Lower leg skin (tissue), 3 donors: ENCODE results near the gene MIF.

Source experiments
- POLR2A ChIP-seq, 2 donors: fragments of 450-650 bp; IDR thresholded peaks; one replicate each; pipeline ENCODE4 v1.6.1; 2016 to 2017; ENCODE audit warnings: antibody characterized with exemption in 2 of 2, mild to moderate bottlenecking in 1 of 2, moderate library complexity in 1 of 2
- TF ChIP-seq, protein P1 (sequence below), 3 donors: fragments of 450-650 bp; IDR thresholded peaks; one replicate each; pipeline ENCODE4 v1.5.1; 2016; ENCODE audit warnings: antibody characterized with exemption in 3 of 3, mild to moderate bottlenecking in 3 of 3, moderate library complexity in 2 of 3

DNA sequence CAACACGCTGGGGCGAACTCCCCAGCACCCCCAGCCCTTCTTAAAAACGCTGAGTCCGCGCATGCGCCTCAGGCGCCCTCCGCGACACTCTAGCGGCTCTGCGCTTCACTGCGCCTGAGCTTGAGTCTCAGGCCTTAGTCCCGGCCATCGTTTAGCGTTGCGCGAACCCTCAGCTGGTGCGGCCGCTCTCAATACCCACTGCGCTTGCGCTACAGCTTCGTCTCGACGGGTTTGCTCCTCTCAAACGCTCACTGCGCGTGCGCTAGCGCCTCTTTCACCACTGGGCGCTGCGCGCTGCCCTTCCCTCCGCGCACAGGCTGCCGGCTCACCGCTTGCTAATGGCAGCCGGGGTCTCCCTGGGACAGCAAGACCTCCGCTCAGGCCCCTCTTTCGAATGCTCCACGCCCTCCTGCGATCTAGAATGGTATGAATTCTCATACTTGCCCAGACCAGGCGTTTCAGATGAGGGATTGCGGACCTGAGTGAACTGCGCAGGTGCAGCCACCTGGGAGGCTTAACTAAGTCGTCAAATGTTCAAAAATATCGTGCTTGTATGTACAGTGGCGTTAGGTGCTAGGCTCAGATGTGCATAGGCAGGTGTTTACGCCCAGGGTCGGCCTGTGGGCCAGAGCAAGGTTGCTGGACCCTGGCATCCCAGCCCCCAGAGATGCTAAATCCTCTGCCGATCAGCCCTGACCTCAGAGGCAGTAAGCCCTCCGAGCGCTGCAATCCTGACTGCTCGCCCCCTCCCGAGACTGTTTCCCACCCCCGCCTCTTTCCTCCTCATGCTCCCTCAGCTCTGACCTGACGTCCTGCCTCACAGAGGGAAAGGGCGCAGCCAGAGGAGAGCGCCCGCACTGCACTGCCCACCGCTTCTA is 36.3 kb upstream of the MIF start, which contains the start of gene SLC2A11:
- no peak for TF ChIP-seq POLR2A (IDR thresholded peaks at IDR 0.05)
- TF ChIP-seq, protein P1, sequence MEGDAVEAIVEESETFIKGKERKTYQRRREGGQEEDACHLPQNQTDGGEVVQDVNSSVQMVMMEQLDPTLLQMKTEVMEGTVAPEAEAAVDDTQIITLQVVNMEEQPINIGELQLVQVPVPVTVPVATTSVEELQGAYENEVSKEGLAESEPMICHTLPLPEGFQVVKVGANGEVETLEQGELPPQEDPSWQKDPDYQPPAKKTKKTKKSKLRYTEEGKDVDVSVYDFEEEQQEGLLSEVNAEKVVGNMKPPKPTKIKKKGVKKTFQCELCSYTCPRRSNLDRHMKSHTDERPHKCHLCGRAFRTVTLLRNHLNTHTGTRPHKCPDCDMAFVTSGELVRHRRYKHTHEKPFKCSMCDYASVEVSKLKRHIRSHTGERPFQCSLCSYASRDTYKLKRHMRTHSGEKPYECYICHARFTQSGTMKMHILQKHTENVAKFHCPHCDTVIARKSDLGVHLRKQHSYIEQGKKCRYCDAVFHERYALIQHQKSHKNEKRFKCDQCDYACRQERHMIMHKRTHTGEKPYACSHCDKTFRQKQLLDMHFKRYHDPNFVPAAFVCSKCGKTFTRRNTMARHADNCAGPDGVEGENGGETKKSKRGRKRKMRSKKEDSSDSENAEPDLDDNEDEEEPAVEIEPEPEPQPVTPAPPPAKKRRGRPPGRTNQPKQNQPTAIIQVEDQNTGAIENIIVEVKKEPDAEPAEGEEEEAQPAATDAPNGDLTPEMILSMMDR (IDR thresholded peaks at IDR 0.05), result peak in 1 of 3 donors; percentile 9
